IPS-20b (cell line): ENCODE data around the gene ZFP36L1.

Experiments
- H3K27ac ChIP-seq: one replicate; pipeline ENCODE4 v1.5.1; 2013; ENCODE audit warnings: low read length
- H3K27me3 ChIP-seq: 2 replicates; pipeline ENCODE4 v1.6.1; 2013; ENCODE audit warnings: mild to moderate bottlenecking, low read length, inconsistent platforms; ENCODE audit not compliant: insufficient read depth
- H3K36me3 ChIP-seq: 2 replicates; pipeline ENCODE4 v1.6.1; 2013; ENCODE audit warnings: low read depth, mild to moderate bottlenecking, inconsistent platforms, low read length, moderate library complexity; ENCODE audit not compliant: insufficient read depth
- H3K4me1 ChIP-seq: 2 replicates; pipeline ENCODE4 v1.6.1; 2013; ENCODE audit warnings: mild to moderate bottlenecking, control low read depth, inconsistent platforms, low read length, moderate library complexity; ENCODE audit not compliant: insufficient read depth
- H3K4me3 ChIP-seq: 2 replicates; pipeline ENCODE4 v1.5.1; 2013; ENCODE audit warnings: mild to moderate bottlenecking, low read length, inconsistent platforms
- H3K9ac ChIP-seq: 2 replicates; pipeline ENCODE4 v1.6.1; 2013; ENCODE audit warnings: low read depth, mild to moderate bottlenecking, inconsistent platforms, low read length, moderate library complexity
- H3K9me3 ChIP-seq: 2 replicates; pipeline ENCODE4 v1.6.1; 2013; ENCODE audit warnings: mild to moderate bottlenecking, low read depth, low read length, inconsistent platforms; ENCODE audit not compliant: insufficient read depth

The ZFP36L1 gene

GRCh38 chr14:68823434-68824206 lies 30.8 kb upstream of the ZFP36L1 start:
- no peak overlapping the region for H3K4me3 ChIP-seq

GRCh38 chr14:68822926-68823325 lies 30.1 kb upstream of the ZFP36L1 start:
- Histone ChIP-seq H3K4me3 (no peak overlapping the region), H3K9me3 (no peaks in the 10 kb centered on the region), H3K9ac (no peak overlapping the region), H3K4me1 (peaks cover 6% of the 10 kb centered on the region), H3K27ac (no peak overlapping the region), H3K27me3 (no peaks in the 10 kb centered on the region), H3K36me3 (no peaks in the 10 kb centered on the region)

More at GRCh38 chr14:68823434-68824206, 30.8 kb upstream of the ZFP36L1 start:
- Histone ChIP-seq H3K4me1 (peaks cover 6% of the 10 kb centered on the region), H3K9ac (no peak overlapping the region), H3K9me3 (no peaks in the 10 kb centered on the region), H3K27me3 (no peaks in the 10 kb centered on the region), H3K27ac (no peak overlapping the region), H3K36me3 (no peaks in the 10 kb centered on the region)

GRCh38 chr14:68822132-68822651 lies 29.3 kb upstream of the ZFP36L1 start:
- Histone ChIP-seq H3K27me3 (0 out of 2 replicates have a peak, but pooled peaks cover 6% of the 10 kb centered on the region), H3K4me3 (no peak overlapping the region), H3K9ac (no peak overlapping the region), H3K9me3 (no peaks in the 10 kb centered on the region), H3K27ac (no peak overlapping the region), H3K36me3 (no peaks in the 10 kb centered on the region), H3K4me1 (peaks cover 6% of the 10 kb centered on the region)

GRCh38 chr14:68820999-68821683 lies 28.3 kb upstream of the ZFP36L1 start:
- Histone ChIP-seq H3K27me3 (0 out of 2 replicates have a peak, but pooled peaks cover 6% of the 10 kb centered on the region), H3K4me3 (no peak overlapping the region), H3K9ac (no peak overlapping the region), H3K4me1 (peaks cover 6% of the 10 kb centered on the region), H3K9me3 (no peaks in the 10 kb centered on the region), H3K36me3 (no peaks in the 10 kb centered on the region), H3K27ac (no peak overlapping the region)

GRCh38 chr14:68820536-68820935 lies 27.7 kb upstream of the ZFP36L1 start:
- Histone ChIP-seq H3K36me3 (no peaks in the 10 kb centered on the region), H3K9ac (no peak overlapping the region), H3K4me3 (no peak overlapping the region), H3K27ac (no peak overlapping the region), H3K9me3 (no peaks in the 10 kb centered on the region), H3K27me3 (peaks cover 11% of the 10 kb centered on the region; the same call in 1 of the 2 replicates), H3K4me1 (peaks cover 11% of the 10 kb centered on the region)

GRCh38 chr14:68820119-68820518 lies 27.3 kb upstream of the ZFP36L1 start:
- H3K4me1 ChIP-seq = peaks cover 15% of the 10 kb centered on the region
- H3K4me3 ChIP-seq = no peak overlapping the region
- no peak overlapping the region for H3K27ac ChIP-seq
- H3K36me3 ChIP-seq = no peaks in the 10 kb centered on the region
- H3K27me3 ChIP-seq = peaks cover 14% of the 10 kb centered on the region; the same call in 1 of the 2 replicates
- no peak overlapping the region for H3K9ac ChIP-seq
- no peaks in the 10 kb centered on the region for H3K9me3 ChIP-seq

- Histone ChIP-seq H3K36me3 (no peaks in the 10 kb centered on the region), H3K27me3 (peaks cover 14% of the 10 kb centered on the region; the same call in 1 of the 2 replicates), H3K9ac (no peak overlapping the region), H3K27ac (no peak overlapping the region), H3K9me3 (no peaks in the 10 kb centered on the region), H3K4me3 (no peak overlapping the region), H3K4me1 (peaks cover 23% of the 10 kb centered on the region)
These were observed 26.4 kb upstream of the ZFP36L1 start for GRCh38 chr14:68819260-68819691.

GRCh38 chr14:68817506-68818212 lies 24.8 kb upstream of the ZFP36L1 start:
- peaks cover 14% of the 10 kb centered on the region; the same call in 1 of the 2 replicates for H3K27me3 ChIP-seq
- H3K9me3 ChIP-seq = no peaks in the 10 kb centered on the region
- no peak overlapping the region for H3K27ac ChIP-seq
- H3K36me3 ChIP-seq = no peaks in the 10 kb centered on the region
- peaks cover 29% of the 10 kb centered on the region for H3K4me1 ChIP-seq
- H3K9ac ChIP-seq = no peak overlapping the region
- H3K4me3 ChIP-seq = no peak overlapping the region

GRCh38 chr14:68816943-68817430 lies 24.1 kb upstream of the ZFP36L1 start:
- Histone ChIP-seq H3K4me1 (peaks cover 31% of the 10 kb centered on the region), H3K27me3 (peaks cover 14% of the 10 kb centered on the region; the same call in 1 of the 2 replicates), H3K4me3 (no peak overlapping the region), H3K27ac (no peak overlapping the region), H3K36me3 (no peaks in the 10 kb centered on the region), H3K9me3 (no peaks in the 10 kb centered on the region), H3K9ac (peak overlapping the region; percentile 12; the same call in 1 of the 2 replicates)

GRCh38 chr14:68816183-68816942 lies 23.5 kb upstream of the ZFP36L1 start:
- Histone ChIP-seq H3K9me3 (no peaks in the 10 kb centered on the region), H3K4me1 (peaks cover 31% of the 10 kb centered on the region), H3K4me3 (peak overlapping the region; percentile 45; the same call in 1 of the 2 replicates), H3K27me3 (peaks cover 14% of the 10 kb centered on the region; the same call in 1 of the 2 replicates), H3K9ac (peak overlapping the region; percentile 74), H3K36me3 (no peaks in the 10 kb centered on the region), H3K27ac (peak overlapping the region; percentile 48)
